ENCODE data around the gene EHMT1. TPM values are rescaled to one million over a fixed set of nuclear protein-coding genes. Genes with fewer than 3 reads are reported as not detected.

The EHMT1 gene
- total RNA-seq, 1 donor from 2014 or later: 159 TPM

GRCh38 chr9:137759117-137759516 lies 140.3 kb downstream of the EHMT1 start:
- Mint-ChIP-seq H3K9me3 (ENCODE audit: low read depth) (peaks cover under 1% of the 10 kb centered on the region), H3K27me3 (no peaks in the 10 kb centered on the region), H3K4me1 (ENCODE audit: low read depth) (peaks cover 5% of the 10 kb centered on the region), H3K36me3 (ENCODE audit: insufficient read depth) (peaks cover 50% of the 10 kb centered on the region), H3K4me3 (ENCODE audit: low read depth) (no peak overlapping the region), H3K27ac (no peak overlapping the region)
- DNase-seq (ENCODE audit: low spot score, unreplicated experiment): no peak
- no peak for TF ChIP-seq CTCF (IDR thresholded peaks at IDR 0.05; ENCODE audit: unreplicated experiment)

- Mint-ChIP-seq H3K27me3 (no peaks in the 10 kb centered on the region), H3K4me1 (ENCODE audit: low read depth) (peaks cover 5% of the 10 kb centered on the region), H3K9me3 (ENCODE audit: low read depth) (no peaks in the 10 kb centered on the region), H3K36me3 (ENCODE audit: insufficient read depth) (peaks cover 49% of the 10 kb centered on the region), H3K4me3 (ENCODE audit: low read depth) (no peak overlapping the region), H3K27ac (peak overlapping the region; percentile 81)
- no peak for TF ChIP-seq CTCF (IDR thresholded peaks at IDR 0.05; ENCODE audit: unreplicated experiment)
- no peak for DNase-seq (ENCODE audit: low spot score, unreplicated experiment)
These were observed 141.0 kb downstream of the EHMT1 start for GRCh38 chr9:137759649-137760321.

- H3K4me3 Mint-ChIP-seq (ENCODE audit: low read depth): no peak overlapping the region
- DNase-seq (ENCODE audit: low spot score, unreplicated experiment): no peak
- H3K36me3 Mint-ChIP-seq (ENCODE audit: insufficient read depth): peaks cover 44% of the 10 kb centered on the region
- no peak for TF ChIP-seq CTCF (IDR thresholded peaks at IDR 0.05; ENCODE audit: unreplicated experiment)
- no peaks in the 10 kb centered on the region for H3K27me3 Mint-ChIP-seq
- peaks cover 5% of the 10 kb centered on the region for H3K4me1 Mint-ChIP-seq (ENCODE audit: low read depth)
- H3K9me3 Mint-ChIP-seq (ENCODE audit: low read depth): no peaks in the 10 kb centered on the region
- no peak overlapping the region for H3K27ac Mint-ChIP-seq
These were observed 141.6 kb downstream of the EHMT1 start for GRCh38 chr9:137760426-137760825.

- Mint-ChIP-seq H3K4me3 (ENCODE audit: low read depth) (no peak overlapping the region), H3K27me3 (no peaks in the 10 kb centered on the region), H3K4me1 (ENCODE audit: low read depth) (peaks cover 7% of the 10 kb centered on the region), H3K36me3 (ENCODE audit: insufficient read depth) (peaks cover 41% of the 10 kb centered on the region), H3K27ac (no peak overlapping the region), H3K9me3 (ENCODE audit: low read depth) (no peaks in the 10 kb centered on the region)
- TF ChIP-seq CTCF (IDR thresholded peaks at IDR 0.05; ENCODE audit: unreplicated experiment): no peak
- DNase-seq (ENCODE audit: low spot score, unreplicated experiment): no peak
These were observed 142.2 kb downstream of the EHMT1 start for GRCh38 chr9:137761032-137761431.

GRCh38 chr9:137761793-137762192 lies 143.0 kb downstream of the EHMT1 start:
- H3K4me3 Mint-ChIP-seq (ENCODE audit: low read depth): no peak overlapping the region
- TF ChIP-seq CTCF (IDR thresholded peaks at IDR 0.05; ENCODE audit: unreplicated experiment): no peak
- H3K27ac Mint-ChIP-seq: peak overlapping the region; percentile 87

More at GRCh38 chr9:137761793-137762192, 143.0 kb downstream of the EHMT1 start:
- DNase-seq (ENCODE audit: low spot score, unreplicated experiment): no peak
- Mint-ChIP-seq H3K27me3 (no peaks in the 10 kb centered on the region), H3K9me3 (ENCODE audit: low read depth) (no peaks in the 10 kb centered on the region), H3K36me3 (ENCODE audit: insufficient read depth) (peaks cover 37% of the 10 kb centered on the region), H3K4me1 (ENCODE audit: low read depth) (peaks cover 7% of the 10 kb centered on the region)
